ENCODE results near the gene STK40. TPM values are rescaled to one million over a fixed set of nuclear protein-coding genes. Genes with fewer than 3 reads are reported as not detected.

The STK40 gene
- total and polyA plus RNA-seq, 4 donors = 33.2 to 95.7 (median 49.7) TPM

GRCh38 chr1:36339615-36340014 lies 46.1 kb downstream of the STK40 start:
- no peaks in the 10 kb centered on the region for H3K27me3 ChIP-seq (ENCODE audit: control insufficient read depth in 1 of 2, insufficient read depth in 2 of 2, low read length in 1 of 2)
- ATAC-seq (ENCODE audit: low FRiP score) = no peak
- no peak for DNase-seq
- 78 to 80% methylated on average over 9 of the region's 9 CpGs for WGBS, 2 donors
- H3K36me3 ChIP-seq (ENCODE audit: control insufficient read depth in 1 of 2, insufficient read depth in 2 of 2, low read length in 1 of 2) = no peaks in the 10 kb centered on the region
- H3K9me3 ChIP-seq (ENCODE audit: control insufficient read depth, low read length) = no peaks in the 10 kb centered on the region
- intact Hi-C loops (cut with DNase I) = no loop called here
- H3K4me1 ChIP-seq (ENCODE audit: control insufficient read depth in 1 of 2, insufficient read depth in 2 of 2, low read length in 2 of 2) = no peaks in the 10 kb centered on the region
- H3K27ac ChIP-seq (ENCODE audit: low read depth in 1 of 2, low read length in 2 of 2) = no peak overlapping the region
- no peak overlapping the region for H3K4me3 ChIP-seq (ENCODE audit: low read length in 2 of 2)

- Histone ChIP-seq H3K36me3 (ENCODE audit: control insufficient read depth in 1 of 2, insufficient read depth in 2 of 2, low read length in 1 of 2) (no peaks in the 10 kb centered on the region), H3K27ac (ENCODE audit: low read depth in 1 of 2, low read length in 2 of 2) (no peak overlapping the region), H3K27me3 (ENCODE audit: control insufficient read depth in 1 of 2, insufficient read depth in 2 of 2, low read length in 1 of 2) (no peaks in the 10 kb centered on the region), H3K4me1 (ENCODE audit: control insufficient read depth in 1 of 2, insufficient read depth in 2 of 2, low read length in 2 of 2) (no peaks in the 10 kb centered on the region), H3K4me3 (ENCODE audit: low read length in 2 of 2) (no peak overlapping the region), H3K9me3 (ENCODE audit: control insufficient read depth, low read length) (no peaks in the 10 kb centered on the region)
- no peak for ATAC-seq (ENCODE audit: low FRiP score)
- WGBS, 2 donors = 76 to 81% methylated on average over 7 of the region's 7 CpGs
- DNase-seq = no peak
- intact Hi-C loops (cut with DNase I) = no loop called here
Observed at GRCh38 chr1:36339215-36339614, 46.5 kb downstream of the STK40 start.

GRCh38 chr1:36337830-36338229 lies 47.9 kb downstream of the STK40 start:
- intact Hi-C loops (cut with DNase I) = no loop called here
- H3K9me3 ChIP-seq (ENCODE audit: control insufficient read depth, low read length) = no peaks in the 10 kb centered on the region
- no peak overlapping the region for H3K4me3 ChIP-seq (ENCODE audit: low read length in 2 of 2)
- no peaks in the 10 kb centered on the region for H3K36me3 ChIP-seq (ENCODE audit: control insufficient read depth in 1 of 2, insufficient read depth in 2 of 2, low read length in 1 of 2)
- H3K27ac ChIP-seq (ENCODE audit: low read depth in 1 of 2, low read length in 2 of 2) = no peak overlapping the region
- WGBS, 2 donors = 88% methylated on average over 6 of the region's 6 CpGs
- no peaks in the 10 kb centered on the region for H3K4me1 ChIP-seq (ENCODE audit: control insufficient read depth in 1 of 2, insufficient read depth in 2 of 2, low read length in 2 of 2)
- no peaks in the 10 kb centered on the region for H3K27me3 ChIP-seq (ENCODE audit: control insufficient read depth in 1 of 2, insufficient read depth in 2 of 2, low read length in 1 of 2)
- DNase-seq = no peak
- ATAC-seq (ENCODE audit: low FRiP score) = no peak

GRCh38 chr1:36330940-36331339 lies 54.8 kb downstream of the STK40 start:
- DNase-seq (no peak), ATAC-seq (ENCODE audit: low FRiP score) (no peak)
- Histone ChIP-seq H3K9me3 (ENCODE audit: control insufficient read depth, low read length) (no peaks in the 10 kb centered on the region), H3K36me3 (ENCODE audit: control insufficient read depth in 1 of 2, insufficient read depth in 2 of 2, low read length in 1 of 2) (no peaks in the 10 kb centered on the region), H3K4me1 (ENCODE audit: control insufficient read depth in 1 of 2, insufficient read depth in 2 of 2, low read length in 2 of 2) (no peaks in the 10 kb centered on the region), H3K4me3 (ENCODE audit: low read length in 2 of 2) (no peak overlapping the region), H3K27me3 (ENCODE audit: control insufficient read depth in 1 of 2, insufficient read depth in 2 of 2, low read length in 1 of 2) (no peaks in the 10 kb centered on the region), H3K27ac (ENCODE audit: low read depth in 1 of 2, low read length in 2 of 2) (no peak overlapping the region)
- WGBS, 2 donors = 92 to 93% methylated on average over 15 of the region's 15 CpGs
- intact Hi-C loops (cut with DNase I) = no loop called here

GRCh38 chr1:36329817-36330216 lies 55.9 kb downstream of the STK40 start:
- ATAC-seq (ENCODE audit: low FRiP score) = no peak
- 92% methylated on average over 9 of the region's 9 CpGs for WGBS, 2 donors

GRCh38 chr1:36328713-36329112 lies 57.0 kb downstream of the STK40 start:
- Histone ChIP-seq H3K27ac (ENCODE audit: low read depth in 1 of 2, low read length in 2 of 2) (no peak overlapping the region), H3K27me3 (ENCODE audit: control insufficient read depth in 1 of 2, insufficient read depth in 2 of 2, low read length in 1 of 2) (no peaks in the 10 kb centered on the region), H3K4me3 (ENCODE audit: low read length in 2 of 2) (no peak overlapping the region), H3K36me3 (ENCODE audit: control insufficient read depth in 1 of 2, insufficient read depth in 2 of 2, low read length in 1 of 2) (no peaks in the 10 kb centered on the region), H3K9me3 (ENCODE audit: control insufficient read depth, low read length) (no peaks in the 10 kb centered on the region), H3K4me1 (ENCODE audit: control insufficient read depth in 1 of 2, insufficient read depth in 2 of 2, low read length in 2 of 2) (no peaks in the 10 kb centered on the region)
- DNase-seq (peak in 1 of 2 donors; percentile 76), ATAC-seq (ENCODE audit: low FRiP score) (no peak)
- intact Hi-C loops (cut with DNase I) = loop anchor here in 1 of 2 donors (10.0 kb wide), 1 partner anchor 614 kb away; the partner anchor contains the start of gene C1orf216
- WGBS, 2 donors = 78 to 79% methylated on average over 6 of the region's 6 CpGs

More at GRCh38 chr1:36329817-36330216, 55.9 kb downstream of the STK40 start:
- Histone ChIP-seq H3K4me1 (ENCODE audit: control insufficient read depth in 1 of 2, insufficient read depth in 2 of 2, low read length in 2 of 2) (no peaks in the 10 kb centered on the region), H3K27ac (ENCODE audit: low read depth in 1 of 2, low read length in 2 of 2) (no peak overlapping the region), H3K36me3 (ENCODE audit: control insufficient read depth in 1 of 2, insufficient read depth in 2 of 2, low read length in 1 of 2) (no peaks in the 10 kb centered on the region), H3K27me3 (ENCODE audit: control insufficient read depth in 1 of 2, insufficient read depth in 2 of 2, low read length in 1 of 2) (no peaks in the 10 kb centered on the region), H3K9me3 (ENCODE audit: control insufficient read depth, low read length) (no peaks in the 10 kb centered on the region), H3K4me3 (ENCODE audit: low read length in 2 of 2) (no peak overlapping the region)
- intact Hi-C loops (cut with DNase I) = loop anchor here in 1 of 2 donors (10.0 kb wide), 1 partner anchor 615 kb away; the partner anchor contains the start of gene C1orf216
- no peak for DNase-seq

- Histone ChIP-seq H3K9me3 (ENCODE audit: control insufficient read depth, low read length) (no peaks in the 10 kb centered on the region), H3K27me3 (ENCODE audit: control insufficient read depth in 1 of 2, insufficient read depth in 2 of 2, low read length in 1 of 2) (no peaks in the 10 kb centered on the region), H3K27ac (ENCODE audit: low read depth in 1 of 2, low read length in 2 of 2) (no peak overlapping the region), H3K4me1 (ENCODE audit: control insufficient read depth in 1 of 2, insufficient read depth in 2 of 2, low read length in 2 of 2) (no peaks in the 10 kb centered on the region), H3K36me3 (ENCODE audit: control insufficient read depth in 1 of 2, insufficient read depth in 2 of 2, low read length in 1 of 2) (no peaks in the 10 kb centered on the region), H3K4me3 (ENCODE audit: low read length in 2 of 2) (no peak overlapping the region)
- no peak for DNase-seq
- intact Hi-C loops (cut with DNase I) = loop anchor here in 1 of 2 donors (10.0 kb wide), 1 partner anchor 613 kb away; the partner anchor contains the start of gene C1orf216
- WGBS, 2 donors = 85 to 86% methylated on average over 6 of the region's 6 CpGs
- no peak for ATAC-seq (ENCODE audit: low FRiP score)
Observed at GRCh38 chr1:36328088-36328480, 57.6 kb downstream of the STK40 start.

GRCh38 chr1:36327421-36328087 lies 58.2 kb downstream of the STK40 start:
- WGBS, 2 donors = 86 to 89% methylated on average over 9 of the region's 9 CpGs
- no peaks in the 10 kb centered on the region for H3K9me3 ChIP-seq (ENCODE audit: control insufficient read depth, low read length)
- no peak overlapping the region for H3K27ac ChIP-seq (ENCODE audit: low read depth in 1 of 2, low read length in 2 of 2)
- no peaks in the 10 kb centered on the region for H3K4me1 ChIP-seq (ENCODE audit: control insufficient read depth in 1 of 2, insufficient read depth in 2 of 2, low read length in 2 of 2)
- H3K4me3 ChIP-seq (ENCODE audit: low read length in 2 of 2) = no peak overlapping the region
- intact Hi-C loops (cut with DNase I) = loop anchor here in 1 of 2 donors (10.0 kb wide), 1 partner anchor 613 kb away; the partner anchor contains the start of gene C1orf216
- no peak for ATAC-seq (ENCODE audit: low FRiP score)
- H3K27me3 ChIP-seq (ENCODE audit: control insufficient read depth in 1 of 2, insufficient read depth in 2 of 2, low read length in 1 of 2) = no peaks in the 10 kb centered on the region
- H3K36me3 ChIP-seq (ENCODE audit: control insufficient read depth in 1 of 2, insufficient read depth in 2 of 2, low read length in 1 of 2) = no peaks in the 10 kb centered on the region
- DNase-seq = no peak

GRCh38 chr1:36326499-36326898 lies 59.2 kb downstream of the STK40 start:
- Histone ChIP-seq H3K27ac (ENCODE audit: low read depth in 1 of 2, low read length in 2 of 2) (no peak overlapping the region), H3K9me3 (ENCODE audit: control insufficient read depth, low read length) (no peaks in the 10 kb centered on the region), H3K4me3 (ENCODE audit: low read length in 2 of 2) (no peak overlapping the region), H3K36me3 (ENCODE audit: control insufficient read depth in 1 of 2, insufficient read depth in 2 of 2, low read length in 1 of 2) (no peaks in the 10 kb centered on the region), H3K4me1 (ENCODE audit: control insufficient read depth in 1 of 2, insufficient read depth in 2 of 2, low read length in 2 of 2) (no peaks in the 10 kb centered on the region), H3K27me3 (ENCODE audit: control insufficient read depth in 1 of 2, insufficient read depth in 2 of 2, low read length in 1 of 2) (no peaks in the 10 kb centered on the region)
- WGBS, 2 donors = 58 to 61% methylated on average over 6 of the region's 6 CpGs
- DNase-seq (no peak), ATAC-seq (ENCODE audit: low FRiP score) (no peak)
- intact Hi-C loops (cut with DNase I) = loop anchor here in 1 of 2 donors (10.0 kb wide), 1 partner anchor 612 kb away; the partner anchor contains the start of gene C1orf216

Data from aorta (tissue), 5 donors.